Fibroblast of the aortic adventitia (primary cell): ENCODE measurements around the gene RAD9A. TPM values are rescaled to one million over a fixed set of nuclear protein-coding genes. Genes with fewer than 3 reads are reported as not detected.

ENCODE experiments used
- DNase-seq: peaks from one replicate; pipeline ENCODE4 v3.0.0-alpha.2; 2010; ENCODE audit warnings: low read depth
- H3K4me3 ChIP-seq: 2 replicates; pipeline ENCODE4 v1.5.1; 2011; ENCODE audit warnings: low read depth, mild to moderate bottlenecking, control low read depth, low read length, moderate library complexity
- CTCF ChIP-seq: IDR thresholded peaks from 2 replicates; pipeline ENCODE4 v1.5.1; 2011; ENCODE audit warnings: mild to moderate bottlenecking, low read length, control low read depth, inconsistent platforms; ENCODE audit not compliant: insufficient read depth
- total RNA-seq: library from RNA; depleted of rRNA; stranded (reverse); fragments of >200 nt; gene quantifications from 2 replicates; pipeline ENCODE4 v1.2.3, GENCODE V29; 2012; ENCODE audit warnings: low replicate concordance

RAD9A gene
- 4.7 and 11.2 TPM in 2 replicates for total RNA-seq

- peak; percentile 91 for DNase-seq
- H3K4me3 ChIP-seq: peak within 1 kb of the TSS; percentile 95
- no peak for TF ChIP-seq CTCF
Observed at GRCh38 chr11:67391304-67392182, at the start of gene RAD9A. TSS of gene RAD9A (plus strand) at chr11:67391986. CDS start at chr11:67392045, 59 bp downstream.

- H3K4me3 ChIP-seq: no peak overlapping the region
- DNase-seq: no peak
- TF ChIP-seq CTCF: no peak
Observed at GRCh38 chr11:67344264-67344663, 47.5 kb upstream of the RAD9A start.

- no peak for TF ChIP-seq CTCF
- no peak for DNase-seq
Observed at GRCh38 chr11:67345247-67345919, 46.4 kb upstream of the RAD9A start.

GRCh38 chr11:67345920-67346819 lies 45.6 kb upstream of the RAD9A start:
- TF ChIP-seq CTCF: peak; percentile 90
- DNase-seq: peak; percentile 84
- H3K4me3 ChIP-seq: no peak overlapping the region

More at GRCh38 chr11:67345247-67345919, 46.4 kb upstream of the RAD9A start:
- H3K4me3 ChIP-seq: no peak overlapping the region

GRCh38 chr11:67347964-67348749 lies 43.6 kb upstream of the RAD9A start:
- no peak overlapping the region for H3K4me3 ChIP-seq
- no peak for TF ChIP-seq CTCF
- peak; percentile 64 for DNase-seq

- H3K4me3 ChIP-seq: no peak overlapping the region
- DNase-seq: no peak
- no peak for TF ChIP-seq CTCF
Observed at GRCh38 chr11:67349036-67349435, 42.8 kb upstream of the RAD9A start.
